ENCODE results near the gene HJURP.

DNA sequence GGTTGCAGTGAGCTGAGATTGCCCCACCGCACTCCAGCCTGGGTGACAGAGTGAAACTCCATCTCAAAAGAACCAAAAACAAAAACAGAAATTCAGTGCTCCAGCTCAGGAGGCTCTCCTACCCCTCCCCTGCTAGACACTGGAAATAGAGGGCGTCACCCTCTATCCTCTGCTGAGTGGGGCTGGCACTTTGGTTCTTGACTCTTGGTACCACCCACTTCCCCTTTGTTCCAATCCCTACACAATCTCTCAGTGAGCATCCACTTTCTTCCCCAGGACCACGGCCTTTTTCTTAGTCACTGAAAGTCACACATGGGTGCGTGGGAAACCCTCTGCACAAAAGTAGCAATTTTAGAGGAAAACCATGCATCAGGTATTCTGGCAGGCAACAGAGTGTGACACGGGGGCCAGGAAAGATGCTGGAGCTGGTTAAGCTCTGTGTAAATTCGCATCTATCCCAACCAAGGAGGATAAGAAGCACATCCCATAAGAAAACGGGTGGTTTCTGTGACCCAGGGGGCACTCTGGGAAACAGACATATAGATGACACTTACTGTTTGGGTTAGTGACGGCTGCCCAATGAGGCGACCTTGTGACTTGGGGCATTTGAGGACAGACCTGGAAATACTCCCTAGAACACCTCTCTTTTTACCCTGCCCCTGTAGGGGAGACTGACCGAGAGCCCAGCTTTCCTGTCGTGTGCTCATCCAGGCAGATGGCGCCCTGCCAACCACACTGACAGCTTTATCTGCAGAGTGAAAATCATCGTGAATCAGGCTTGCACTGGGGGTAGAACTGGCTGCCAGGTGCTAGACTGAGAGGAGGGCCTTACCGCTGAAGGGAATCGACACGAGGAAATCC is 7.7 kb downstream of the HJURP start:
- TF ChIP-seq, protein P1, sequence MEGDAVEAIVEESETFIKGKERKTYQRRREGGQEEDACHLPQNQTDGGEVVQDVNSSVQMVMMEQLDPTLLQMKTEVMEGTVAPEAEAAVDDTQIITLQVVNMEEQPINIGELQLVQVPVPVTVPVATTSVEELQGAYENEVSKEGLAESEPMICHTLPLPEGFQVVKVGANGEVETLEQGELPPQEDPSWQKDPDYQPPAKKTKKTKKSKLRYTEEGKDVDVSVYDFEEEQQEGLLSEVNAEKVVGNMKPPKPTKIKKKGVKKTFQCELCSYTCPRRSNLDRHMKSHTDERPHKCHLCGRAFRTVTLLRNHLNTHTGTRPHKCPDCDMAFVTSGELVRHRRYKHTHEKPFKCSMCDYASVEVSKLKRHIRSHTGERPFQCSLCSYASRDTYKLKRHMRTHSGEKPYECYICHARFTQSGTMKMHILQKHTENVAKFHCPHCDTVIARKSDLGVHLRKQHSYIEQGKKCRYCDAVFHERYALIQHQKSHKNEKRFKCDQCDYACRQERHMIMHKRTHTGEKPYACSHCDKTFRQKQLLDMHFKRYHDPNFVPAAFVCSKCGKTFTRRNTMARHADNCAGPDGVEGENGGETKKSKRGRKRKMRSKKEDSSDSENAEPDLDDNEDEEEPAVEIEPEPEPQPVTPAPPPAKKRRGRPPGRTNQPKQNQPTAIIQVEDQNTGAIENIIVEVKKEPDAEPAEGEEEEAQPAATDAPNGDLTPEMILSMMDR (IDR thresholded peaks at IDR 0.05; ENCODE audit: low read depth, low read length, poor library complexity, severe bottlenecking), result no peak
- TF ChIP-seq EZH2phosphoT487 (IDR thresholded peaks at IDR 0.05; ENCODE audit: borderline replicate concordance, low read length), result no peak

Data from DOHH2 (cell line).